ENCODE data around the gene HBP1.

- TF ChIP-seq POLR2A (IDR thresholded peaks at IDR 0.05) (no peak), POLR2AphosphoS5 (IDR thresholded peaks at IDR 0.05) (no peak), CTCF (IDR thresholded peaks at IDR 0.05) (no peak), EP300 (IDR thresholded peaks at IDR 0.05) (no peak)
These were observed 3.5 kb upstream of the HBP1 start for GRCh38 chr7:107165341-107165740.

All from upper lobe of left lung (tissue), 4 donors.